Small intestine (tissue), 7 donors: ENCODE data around the gene ANKUB1. TPM values are rescaled to one million over a fixed set of nuclear protein-coding genes. Genes with fewer than 3 reads are reported as not detected.

ENCODE experiments used
- DNase-seq, 2 donors: peaks; one replicate each; pipeline versions ENCODE4 v3.0.0 to v3.0.0-alpha.2; 2013
- FAIRE-seq: peaks from 2 replicates; lab custom pipeline; 2012; peaks lifted over from hg19 to GRCh38; lab: Jason Lieb, UNC
- H3K27ac ChIP-seq, 3 donors: one replicate each; pipeline ENCODE4 v1.5.1; 2013; ENCODE audit warnings: low read length in 2 of 3, mild to moderate bottlenecking in 2 of 3, control low read depth in 1 of 3, inconsistent platforms in 1 of 3, low read depth in 1 of 3, moderate library complexity in 1 of 3
- H3K27me3 ChIP-seq, 3 donors: one replicate each; pipeline ENCODE4 v1.6.1; 2013; ENCODE audit warnings: low read length in 3 of 3, inconsistent platforms in 1 of 3; ENCODE audit not compliant: control insufficient read depth in 3 of 3, insufficient read depth in 3 of 3
- H3K36me3 ChIP-seq, 3 donors: one replicate each; pipeline ENCODE4 v1.6.1; 2013; ENCODE audit warnings: low read length in 3 of 3, inconsistent platforms in 1 of 3, low read depth in 1 of 3, mild to moderate bottlenecking in 1 of 3, moderate library complexity in 1 of 3; ENCODE audit not compliant: control insufficient read depth in 3 of 3, insufficient read depth in 2 of 3
- H3K4me1 ChIP-seq, 3 donors: one replicate each; pipeline ENCODE4 v1.6.1; 2013; ENCODE audit warnings: low read length in 2 of 3, inconsistent platforms in 1 of 3, low read depth in 1 of 3, mild to moderate bottlenecking in 1 of 3, moderate library complexity in 1 of 3; ENCODE audit not compliant: control insufficient read depth in 3 of 3, insufficient read depth in 2 of 3
- H3K4me3 ChIP-seq, 3 donors: one replicate each; pipeline ENCODE4 v1.5.1; 2013; ENCODE audit warnings: low read length in 3 of 3, control low read depth in 1 of 3, inconsistent platforms in 1 of 3, low read depth in 1 of 3, mild to moderate bottlenecking in 1 of 3, moderate library complexity in 1 of 3
- H3K9me3 ChIP-seq, 2 donors: one replicate each; pipeline ENCODE4 v1.6.1; 2013; ENCODE audit warnings: low read depth in 1 of 2, low read length in 1 of 2; ENCODE audit not compliant: control insufficient read depth in 2 of 2, insufficient read depth in 1 of 2
- WGBS, 3 donors: extraction: QIAGEN DNeasy Blood & Tissue Kit; methylation state at CpG; one replicate each; pipeline ENCODE4 v1.1.7; 2013; 5-methylcytosine and 5-hydroxymethylcytosine counted together
- polyA plus RNA-seq, 4 donors: library from polyadenylated mRNA; stranded (reverse) in 3 of 4; unstranded in 1 of 4; fragments of 200-250 nt in 3 of 4; fragments of 120-200 nt in 1 of 4; gene quantifications; one replicate each; pipeline versions ENCODE4 v1.2.1 to v1.2.3, GENCODE V29; 2013
- donor health status: healthy with polysubstance abuse.
- donor health status: control.
- donor health status: control.
- donor health status: Bipolar disorder and iron deficiency.
- donor health status: healthy.

The ANKUB1 gene
- polyA plus RNA-seq, 4 donors = 0.09 TPM; not detected in 3

- Histone ChIP-seq H3K4me3 (no peak overlapping the region), H3K9me3 (no peaks in the 10 kb centered on the region), H3K36me3 (peaks cover 6 to 17% (median 10%) of the 10 kb centered on the region in 3 donors), H3K27me3 (no peaks in the 10 kb centered on the region), H3K27ac (no peak overlapping the region), H3K4me1 (no peaks in the 10 kb centered on the region)
- no peak for DNase-seq
- no peak for FAIRE-seq
Measured at GRCh38 chr3:149744151-149744550, 48.2 kb downstream of the ANKUB1 start.

GRCh38 chr3:149739396-149739795 is 53.0 kb downstream of the ANKUB1 start:
- H3K4me1 ChIP-seq = no peaks in the 10 kb centered on the region
- peaks cover 0 to 8% (median 6%) of the 10 kb centered on the region in 3 donors for H3K36me3 ChIP-seq
- WGBS, 3 donors = 44 to 69% (median 61%) methylated on average over 2 of the region's 2 CpGs
- H3K27ac ChIP-seq = no peak overlapping the region
- FAIRE-seq (no peak), DNase-seq (no peak)
- no peaks in the 10 kb centered on the region for H3K9me3 ChIP-seq
- no peak overlapping the region for H3K4me3 ChIP-seq
- H3K27me3 ChIP-seq = no peaks in the 10 kb centered on the region

- H3K27ac ChIP-seq = no peak overlapping the region
- no peaks in the 10 kb centered on the region for H3K4me1 ChIP-seq
- no peaks in the 10 kb centered on the region for H3K27me3 ChIP-seq
- peaks cover 0 to 8% (median 6%) of the 10 kb centered on the region in 3 donors for H3K36me3 ChIP-seq
- no peaks in the 10 kb centered on the region for H3K9me3 ChIP-seq
- 84 to 88% (median 85%) methylated on average over 2 of the region's 2 CpGs for WGBS, 3 donors
- FAIRE-seq (no peak), DNase-seq (no peak)
- H3K4me3 ChIP-seq = no peak overlapping the region
Measured at GRCh38 chr3:149738876-149739275, 53.5 kb downstream of the ANKUB1 start.

GRCh38 chr3:149736953-149737205 is 55.5 kb downstream of the ANKUB1 start:
- Histone ChIP-seq H3K27me3 (no peaks in the 10 kb centered on the region), H3K27ac (no peak overlapping the region), H3K9me3 (no peaks in the 10 kb centered on the region), H3K4me1 (no peaks in the 10 kb centered on the region), H3K36me3 (peaks cover 0 to 8% (median 4%) of the 10 kb centered on the region in 3 donors), H3K4me3 (no peak overlapping the region)
- no peak for FAIRE-seq
- DNase-seq = no peak

GRCh38 chr3:149736175-149736952 is 56.0 kb downstream of the ANKUB1 start:
- 74 to 87% (median 78%) methylated on average over 2 of the region's 2 CpGs for WGBS, 3 donors
- H3K36me3 ChIP-seq = peaks cover 0 to 8% (median 4%) of the 10 kb centered on the region in 3 donors
- no peak overlapping the region for H3K27ac ChIP-seq
- no peaks in the 10 kb centered on the region for H3K9me3 ChIP-seq
- FAIRE-seq (no peak), DNase-seq (no peak)
- no peak overlapping the region for H3K4me3 ChIP-seq
- no peaks in the 10 kb centered on the region for H3K27me3 ChIP-seq
- no peaks in the 10 kb centered on the region for H3K4me1 ChIP-seq

GRCh38 chr3:149732234-149732633 is 60.1 kb downstream of the ANKUB1 start:
- WGBS, 3 donors = 87 to 91% (median 91%) methylated on average over 3 of the region's 3 CpGs

GRCh38 chr3:149727656-149728055 is 64.7 kb downstream of the ANKUB1 start:
- Histone ChIP-seq H3K4me3 (no peak overlapping the region), H3K27me3 (no peaks in the 10 kb centered on the region), H3K9me3 (no peaks in the 10 kb centered on the region), H3K4me1 (no peaks in the 10 kb centered on the region), H3K27ac (no peak overlapping the region), H3K36me3 (no peaks in the 10 kb centered on the region)
- WGBS, 3 donors = 86 to 94% (median 88%) methylated on average over 2 of the region's 2 CpGs
- FAIRE-seq (no peak), DNase-seq (no peak)

More at GRCh38 chr3:149732234-149732633, 60.1 kb downstream of the ANKUB1 start:
- no peaks in the 10 kb centered on the region for H3K36me3 ChIP-seq
- H3K27me3 ChIP-seq = no peaks in the 10 kb centered on the region
- H3K4me3 ChIP-seq = no peak overlapping the region
- no peaks in the 10 kb centered on the region for H3K4me1 ChIP-seq
- H3K27ac ChIP-seq = no peak overlapping the region
- no peak for DNase-seq
- no peak for FAIRE-seq
- H3K9me3 ChIP-seq = no peaks in the 10 kb centered on the region

GRCh38 chr3:149726716-149727407 is 65.5 kb downstream of the ANKUB1 start:
- H3K4me3 ChIP-seq = no peak overlapping the region
- DNase-seq = no peak
- FAIRE-seq = no peak
- H3K4me1 ChIP-seq = no peaks in the 10 kb centered on the region
- 74 to 87% (median 87%) methylated on average over 2 of the region's 2 CpGs for WGBS, 3 donors
- no peaks in the 10 kb centered on the region for H3K36me3 ChIP-seq
- no peaks in the 10 kb centered on the region for H3K27me3 ChIP-seq
- no peaks in the 10 kb centered on the region for H3K9me3 ChIP-seq
- H3K27ac ChIP-seq = no peak overlapping the region
